IMR-90 (cell line): ENCODE results near the gene DLX2.

Experiments used
- BHLHE40 ChIP-seq: fragments of 150-350 bp; IDR thresholded peaks from 2 replicates; pipeline ENCODE4 v1.6.1; 2016; ENCODE audit warnings: mild to moderate bottlenecking, low read depth, low read length
- CEBPB ChIP-seq: IDR thresholded peaks from 2 replicates; pipeline ENCODE4 v1.6.1; 2012; ENCODE audit warnings: low read depth, low read length, improper control_type of control experiment
- CHD1 ChIP-seq: IDR thresholded peaks from 2 replicates; pipeline ENCODE4 v1.6.1; 2012; ENCODE audit warnings: low read depth, low read length, improper control_type of control experiment
- MAFK ChIP-seq: IDR thresholded peaks from 2 replicates; pipeline ENCODE4 v1.6.1; 2012; ENCODE audit warnings: low read depth, low read length, improper control_type of control experiment
- MXI1 ChIP-seq: IDR thresholded peaks from 2 replicates; pipeline ENCODE4 v1.6.1; 2012; ENCODE audit warnings: low read depth, mild to moderate bottlenecking, low read length, moderate library complexity, borderline replicate concordance
- POLR2A ChIP-seq: IDR thresholded peaks from 2 replicates; pipeline ENCODE4 v1.6.1; 2012; ENCODE audit warnings: mild to moderate bottlenecking, low read depth, low read length
- RAD21 ChIP-seq: IDR thresholded peaks from 2 replicates; pipeline ENCODE4 v1.6.1; 2012; ENCODE audit warnings: low read length, improper control_type of control experiment
- RFX5 ChIP-seq: IDR thresholded peaks from 2 replicates; pipeline ENCODE4 v1.8.0; 2012; ENCODE audit warnings: low read depth, mild to moderate bottlenecking, low read length, moderate library complexity
- SMC3 ChIP-seq: fragments of 150-350 bp; IDR thresholded peaks from 2 replicates; pipeline ENCODE4 v1.6.1; 2016; ENCODE audit warnings: low read depth, mild to moderate bottlenecking, antibody characterized with exemption, low read length, moderate library complexity
- TF ChIP-seq, protein P1 (sequence below): conservative IDR thresholded peaks from 2 replicates; pipeline ENCODE4 v1.5.1; 2012; ENCODE audit warnings: mild to moderate bottlenecking, low read depth, low read length, improper control_type of control experiment
- TF ChIP-seq, protein P2 (sequence below): fragments of 150-350 bp; IDR thresholded peaks from 2 replicates; pipeline ENCODE4 v1.6.1; 2017; ENCODE audit warnings: mild to moderate bottlenecking, antibody characterized with exemption, low read length, low read depth
- TF ChIP-seq, protein P3 (sequence below): fragments of 150-350 bp; IDR thresholded peaks from 2 replicates; pipeline ENCODE4 v1.6.1; 2016; ENCODE audit warnings: low read depth, mild to moderate bottlenecking, low read length, moderate library complexity, borderline replicate concordance

DNA sequence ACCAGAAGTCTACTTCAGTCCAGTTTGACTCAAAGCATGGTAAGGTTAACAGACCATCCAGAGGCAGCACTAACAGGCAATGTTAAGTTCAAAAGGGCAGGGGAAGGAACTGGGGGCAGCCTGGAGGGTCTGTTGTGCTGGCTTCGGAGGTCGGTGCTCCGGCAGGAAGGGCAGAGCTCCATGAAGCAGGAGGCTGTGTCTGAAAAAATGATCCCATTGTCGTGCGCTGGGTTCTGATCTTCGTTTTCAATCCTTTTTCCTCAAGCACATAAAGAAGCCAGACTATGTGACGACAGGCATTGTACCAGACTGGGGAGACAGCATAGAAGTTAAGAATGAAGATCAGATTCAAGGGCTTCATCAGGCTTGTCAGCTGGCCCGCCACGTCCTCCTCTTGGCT, 39.3 kb downstream of the DLX2 start:
- TF ChIP-seq, protein P1, sequence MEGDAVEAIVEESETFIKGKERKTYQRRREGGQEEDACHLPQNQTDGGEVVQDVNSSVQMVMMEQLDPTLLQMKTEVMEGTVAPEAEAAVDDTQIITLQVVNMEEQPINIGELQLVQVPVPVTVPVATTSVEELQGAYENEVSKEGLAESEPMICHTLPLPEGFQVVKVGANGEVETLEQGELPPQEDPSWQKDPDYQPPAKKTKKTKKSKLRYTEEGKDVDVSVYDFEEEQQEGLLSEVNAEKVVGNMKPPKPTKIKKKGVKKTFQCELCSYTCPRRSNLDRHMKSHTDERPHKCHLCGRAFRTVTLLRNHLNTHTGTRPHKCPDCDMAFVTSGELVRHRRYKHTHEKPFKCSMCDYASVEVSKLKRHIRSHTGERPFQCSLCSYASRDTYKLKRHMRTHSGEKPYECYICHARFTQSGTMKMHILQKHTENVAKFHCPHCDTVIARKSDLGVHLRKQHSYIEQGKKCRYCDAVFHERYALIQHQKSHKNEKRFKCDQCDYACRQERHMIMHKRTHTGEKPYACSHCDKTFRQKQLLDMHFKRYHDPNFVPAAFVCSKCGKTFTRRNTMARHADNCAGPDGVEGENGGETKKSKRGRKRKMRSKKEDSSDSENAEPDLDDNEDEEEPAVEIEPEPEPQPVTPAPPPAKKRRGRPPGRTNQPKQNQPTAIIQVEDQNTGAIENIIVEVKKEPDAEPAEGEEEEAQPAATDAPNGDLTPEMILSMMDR = no peak
- TF ChIP-seq CHD1 = no peak
- TF ChIP-seq RAD21 = no peak
- no peak for TF ChIP-seq POLR2A
- no peak for TF ChIP-seq CEBPB
- TF ChIP-seq, protein P2, sequence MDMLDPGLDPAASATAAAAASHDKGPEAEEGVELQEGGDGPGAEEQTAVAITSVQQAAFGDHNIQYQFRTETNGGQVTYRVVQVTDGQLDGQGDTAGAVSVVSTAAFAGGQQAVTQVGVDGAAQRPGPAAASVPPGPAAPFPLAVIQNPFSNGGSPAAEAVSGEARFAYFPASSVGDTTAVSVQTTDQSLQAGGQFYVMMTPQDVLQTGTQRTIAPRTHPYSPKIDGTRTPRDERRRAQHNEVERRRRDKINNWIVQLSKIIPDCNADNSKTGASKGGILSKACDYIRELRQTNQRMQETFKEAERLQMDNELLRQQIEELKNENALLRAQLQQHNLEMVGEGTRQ = no peak
- TF ChIP-seq, protein P3, sequence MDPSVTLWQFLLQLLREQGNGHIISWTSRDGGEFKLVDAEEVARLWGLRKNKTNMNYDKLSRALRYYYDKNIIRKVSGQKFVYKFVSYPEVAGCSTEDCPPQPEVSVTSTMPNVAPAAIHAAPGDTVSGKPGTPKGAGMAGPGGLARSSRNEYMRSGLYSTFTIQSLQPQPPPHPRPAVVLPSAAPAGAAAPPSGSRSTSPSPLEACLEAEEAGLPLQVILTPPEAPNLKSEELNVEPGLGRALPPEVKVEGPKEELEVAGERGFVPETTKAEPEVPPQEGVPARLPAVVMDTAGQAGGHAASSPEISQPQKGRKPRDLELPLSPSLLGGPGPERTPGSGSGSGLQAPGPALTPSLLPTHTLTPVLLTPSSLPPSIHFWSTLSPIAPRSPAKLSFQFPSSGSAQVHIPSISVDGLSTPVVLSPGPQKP = no peak
- no peak for TF ChIP-seq RFX5
- TF ChIP-seq BHLHE40 = no peak
- TF ChIP-seq MXI1 = no peak
- no peak for TF ChIP-seq SMC3
- TF ChIP-seq MAFK = no peak
